Measurements from ENCODE around the gene CASP2.

DNA sequence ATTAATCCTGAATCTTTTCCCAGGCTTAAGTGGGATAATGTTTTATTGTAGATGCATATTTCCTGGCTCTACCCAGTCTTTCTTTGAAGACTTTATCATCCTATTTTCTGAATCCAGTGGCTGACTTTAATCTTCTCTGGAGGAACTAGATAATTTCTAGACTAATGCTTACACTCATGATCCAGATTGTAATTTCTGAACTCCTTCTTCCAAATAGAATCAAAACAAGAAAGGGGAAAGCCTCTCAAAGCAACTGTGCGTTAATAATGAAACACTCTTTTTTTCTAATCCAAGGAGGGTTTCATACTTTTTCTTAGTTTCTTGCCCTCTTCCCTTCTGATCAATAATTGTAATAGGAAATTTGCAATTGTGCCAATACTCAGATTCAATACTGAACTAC is 16.9 kb upstream of the CASP2 start:
- TF ChIP-seq, protein P1, sequence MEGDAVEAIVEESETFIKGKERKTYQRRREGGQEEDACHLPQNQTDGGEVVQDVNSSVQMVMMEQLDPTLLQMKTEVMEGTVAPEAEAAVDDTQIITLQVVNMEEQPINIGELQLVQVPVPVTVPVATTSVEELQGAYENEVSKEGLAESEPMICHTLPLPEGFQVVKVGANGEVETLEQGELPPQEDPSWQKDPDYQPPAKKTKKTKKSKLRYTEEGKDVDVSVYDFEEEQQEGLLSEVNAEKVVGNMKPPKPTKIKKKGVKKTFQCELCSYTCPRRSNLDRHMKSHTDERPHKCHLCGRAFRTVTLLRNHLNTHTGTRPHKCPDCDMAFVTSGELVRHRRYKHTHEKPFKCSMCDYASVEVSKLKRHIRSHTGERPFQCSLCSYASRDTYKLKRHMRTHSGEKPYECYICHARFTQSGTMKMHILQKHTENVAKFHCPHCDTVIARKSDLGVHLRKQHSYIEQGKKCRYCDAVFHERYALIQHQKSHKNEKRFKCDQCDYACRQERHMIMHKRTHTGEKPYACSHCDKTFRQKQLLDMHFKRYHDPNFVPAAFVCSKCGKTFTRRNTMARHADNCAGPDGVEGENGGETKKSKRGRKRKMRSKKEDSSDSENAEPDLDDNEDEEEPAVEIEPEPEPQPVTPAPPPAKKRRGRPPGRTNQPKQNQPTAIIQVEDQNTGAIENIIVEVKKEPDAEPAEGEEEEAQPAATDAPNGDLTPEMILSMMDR (IDR thresholded peaks at IDR 0.05; ENCODE audit: insufficient read depth, low read length): no peak
- no peak for TF ChIP-seq POLR2AphosphoS5 (IDR thresholded peaks at IDR 0.05; ENCODE audit: low read depth)
- no peak for TF ChIP-seq GABPA (IDR thresholded peaks at IDR 0.05; ENCODE audit: low read depth)

All from HL-60 (cell line).